GM18511 (cell line): ENCODE results near the gene C1orf159.

Experiments
- ATAC-seq: cut with Tn5 transposase; IDR thresholded peaks from one replicate; pipeline ENCODE4 v1.9.1; 2021; ENCODE audit warnings: mild to moderate bottlenecking, moderate library complexity; ENCODE audit not compliant: unreplicated experiment

Gene C1orf159

DNA sequence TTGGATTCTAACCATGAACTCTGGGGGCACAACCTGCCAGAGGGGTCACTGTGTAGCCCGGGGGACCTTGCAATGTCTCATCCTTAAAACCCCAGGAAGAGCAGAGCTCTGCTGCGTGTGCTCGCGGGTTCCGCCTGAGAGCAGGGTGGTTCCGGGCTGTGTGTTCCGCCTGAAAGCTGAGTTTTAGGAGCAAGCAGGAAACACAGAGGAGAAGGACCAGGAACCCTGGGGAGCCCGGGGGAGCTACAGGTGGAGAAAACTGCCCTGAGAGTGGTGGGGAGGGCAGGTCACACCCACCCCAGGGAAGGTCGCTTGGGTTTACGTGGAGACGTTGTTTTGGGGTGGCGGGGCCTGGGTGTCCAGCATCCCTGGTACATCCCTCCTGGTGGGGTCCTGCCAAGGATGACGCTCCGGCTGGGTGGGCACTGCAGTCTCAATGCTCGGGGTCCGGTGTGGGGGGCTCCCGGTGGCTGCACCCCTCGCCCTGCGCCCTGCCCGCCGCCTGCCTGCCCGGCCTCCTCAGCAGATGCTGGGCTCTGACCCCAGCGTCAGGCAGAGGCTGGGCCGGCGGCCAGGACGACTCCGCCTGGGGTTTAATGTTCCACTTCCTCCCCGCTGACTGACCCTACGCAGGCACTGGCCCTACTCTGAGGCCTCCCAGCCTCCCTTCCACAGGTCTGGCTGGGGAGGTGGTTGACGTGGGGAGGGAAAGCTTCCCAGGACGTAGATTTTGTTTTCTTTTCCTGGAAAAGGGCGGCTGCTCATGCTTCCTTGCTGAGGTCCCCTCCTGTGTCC, 17.3 kb upstream of the C1orf159 start:
- ATAC-seq = no peak

DNA sequence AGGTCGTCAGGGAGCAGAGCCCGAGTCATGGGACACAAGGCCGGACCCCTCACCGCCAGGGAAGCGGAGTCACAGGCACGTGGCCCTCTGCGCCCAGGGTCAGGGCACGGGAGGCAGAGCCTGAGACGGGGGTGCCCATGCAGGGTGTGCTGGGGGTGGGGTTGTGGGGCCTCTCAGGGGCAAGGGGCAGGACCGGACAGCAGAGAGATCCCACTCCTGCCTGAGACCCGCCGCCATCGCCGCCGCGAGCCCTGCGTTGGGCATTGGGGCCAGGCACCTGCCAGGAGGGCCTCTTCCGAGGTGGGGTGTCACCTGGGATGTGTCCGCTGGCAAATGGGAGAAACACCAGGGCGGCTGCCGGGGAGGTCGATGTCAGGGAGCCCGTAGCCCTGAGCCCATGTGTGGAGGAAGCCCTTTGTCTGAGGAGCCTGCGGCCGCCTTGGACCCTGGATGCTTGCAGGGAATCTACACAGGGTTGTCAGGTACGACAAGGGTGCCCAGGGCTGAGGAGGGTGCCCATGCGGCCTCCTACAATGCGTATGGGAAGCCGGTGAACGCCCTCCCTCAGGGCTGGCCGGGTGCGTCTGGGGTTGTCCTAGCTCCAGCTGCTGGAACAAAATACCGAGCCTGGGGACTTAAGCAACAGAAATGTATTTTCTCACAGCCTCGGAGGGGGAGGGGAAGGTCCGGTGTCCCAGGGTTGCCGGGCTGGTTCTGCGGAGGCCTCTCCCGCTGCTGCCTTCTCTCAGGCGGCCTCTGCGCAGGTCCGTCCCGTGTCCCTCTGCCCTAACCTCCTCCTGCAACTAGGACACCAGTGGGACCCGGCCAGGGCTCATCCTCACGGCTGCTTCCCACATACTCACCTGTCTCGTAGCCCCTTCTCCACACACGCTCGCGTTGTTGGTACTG, 16.4 kb upstream of the C1orf159 start:
- no peak for ATAC-seq

DNA sequence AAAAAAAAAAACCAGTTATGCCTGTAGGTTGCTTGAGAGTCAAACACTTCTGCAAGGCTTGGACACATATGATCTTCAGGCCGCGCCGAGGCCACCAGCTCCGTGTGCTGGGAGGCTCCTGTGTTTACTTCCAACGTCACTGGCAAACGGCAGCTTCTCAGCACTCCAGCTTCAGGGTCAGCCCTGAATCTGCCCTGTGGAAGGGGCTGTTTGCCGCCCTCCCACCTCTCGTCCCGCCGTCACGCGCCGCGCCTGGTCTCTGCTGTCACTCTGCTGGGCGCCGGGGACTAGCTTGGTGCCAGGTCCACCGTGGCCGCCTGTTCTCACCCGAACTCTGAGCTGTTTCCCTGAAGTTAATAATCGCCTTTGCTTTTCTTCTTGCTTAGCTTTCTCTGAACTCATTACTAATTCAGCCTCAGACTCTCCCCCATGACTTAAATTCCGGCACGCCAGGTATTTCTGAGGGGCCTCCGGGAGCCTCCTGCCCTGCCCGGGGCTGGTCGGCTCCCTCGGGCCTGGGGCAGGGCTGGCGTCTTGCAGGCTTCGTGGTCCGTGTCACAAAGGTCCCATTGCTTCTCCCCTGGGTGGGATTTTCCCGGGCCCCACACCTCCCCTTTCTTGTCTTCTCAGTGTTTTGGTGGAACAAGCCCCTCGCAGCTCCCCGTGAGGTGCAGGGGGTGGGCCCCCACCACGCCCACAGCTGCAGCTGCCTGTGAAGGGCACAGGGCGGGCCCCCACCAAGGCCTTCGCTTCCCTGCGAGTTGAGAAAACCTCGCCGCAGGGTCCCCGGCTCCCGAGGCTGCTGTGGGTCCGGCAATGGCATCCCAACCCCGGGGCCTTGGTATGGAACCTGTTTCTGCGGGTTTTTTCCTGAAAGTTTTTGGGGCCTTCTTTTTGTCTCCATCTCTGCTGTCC, 14.6 kb upstream of the C1orf159 start:
- no peak for ATAC-seq

DNA sequence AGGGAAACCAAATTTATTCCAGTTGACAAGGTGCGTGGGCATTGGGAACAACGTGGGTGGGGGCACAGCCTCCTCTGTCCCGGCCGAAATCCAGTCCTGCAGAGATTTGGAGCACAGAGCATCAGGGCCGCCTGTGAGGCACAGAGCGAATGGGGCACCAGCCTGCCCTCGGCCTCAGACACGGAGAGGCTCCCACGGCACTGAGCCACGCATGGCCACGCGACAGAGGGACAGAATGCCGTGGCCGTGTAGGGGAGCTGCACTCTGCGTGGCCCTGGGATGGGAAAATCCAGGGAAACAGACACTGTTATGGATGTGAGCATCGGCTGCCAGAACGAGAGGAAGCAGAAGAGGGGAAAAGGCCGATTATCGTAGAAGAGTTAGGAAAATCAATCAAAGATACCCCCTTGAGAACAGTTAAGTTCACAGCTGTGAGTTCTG, 13.5 kb upstream of the C1orf159 start:
- no peak for ATAC-seq

DNA sequence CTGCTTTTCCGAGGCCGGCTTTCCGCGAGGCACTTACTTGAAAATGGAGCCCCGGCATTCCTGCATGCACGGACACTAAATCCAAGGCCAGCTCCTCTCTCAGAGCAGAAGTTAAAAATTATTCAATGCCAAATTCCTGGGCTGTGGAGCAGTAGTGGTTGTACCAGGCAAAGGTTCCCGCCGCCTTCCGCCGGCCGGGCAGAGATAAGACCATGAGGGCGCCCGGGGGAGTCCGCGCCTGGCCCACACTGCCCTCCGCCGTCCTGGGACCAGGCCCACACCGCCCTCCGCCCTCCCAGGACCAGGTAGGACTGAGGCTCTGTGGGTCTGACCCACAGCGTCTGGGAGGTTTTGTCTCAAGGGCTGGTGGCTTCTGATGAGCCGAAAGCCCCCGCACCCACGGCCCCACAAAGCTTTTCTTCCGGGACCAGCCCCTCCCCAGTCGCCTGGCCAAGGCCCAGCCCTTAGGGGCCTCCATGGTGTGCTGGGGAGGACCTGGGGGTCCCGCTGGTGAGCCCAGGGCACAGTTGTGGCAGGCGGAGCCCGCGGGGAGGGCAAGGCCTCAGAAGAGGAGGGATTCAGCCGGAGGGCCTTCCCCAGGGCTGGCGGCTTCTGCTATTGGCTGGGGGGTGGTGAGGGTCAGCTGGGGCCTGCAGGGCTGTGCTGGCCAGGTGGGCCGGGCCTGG, 12.7 kb upstream of the C1orf159 start:
- no peak for ATAC-seq

DNA sequence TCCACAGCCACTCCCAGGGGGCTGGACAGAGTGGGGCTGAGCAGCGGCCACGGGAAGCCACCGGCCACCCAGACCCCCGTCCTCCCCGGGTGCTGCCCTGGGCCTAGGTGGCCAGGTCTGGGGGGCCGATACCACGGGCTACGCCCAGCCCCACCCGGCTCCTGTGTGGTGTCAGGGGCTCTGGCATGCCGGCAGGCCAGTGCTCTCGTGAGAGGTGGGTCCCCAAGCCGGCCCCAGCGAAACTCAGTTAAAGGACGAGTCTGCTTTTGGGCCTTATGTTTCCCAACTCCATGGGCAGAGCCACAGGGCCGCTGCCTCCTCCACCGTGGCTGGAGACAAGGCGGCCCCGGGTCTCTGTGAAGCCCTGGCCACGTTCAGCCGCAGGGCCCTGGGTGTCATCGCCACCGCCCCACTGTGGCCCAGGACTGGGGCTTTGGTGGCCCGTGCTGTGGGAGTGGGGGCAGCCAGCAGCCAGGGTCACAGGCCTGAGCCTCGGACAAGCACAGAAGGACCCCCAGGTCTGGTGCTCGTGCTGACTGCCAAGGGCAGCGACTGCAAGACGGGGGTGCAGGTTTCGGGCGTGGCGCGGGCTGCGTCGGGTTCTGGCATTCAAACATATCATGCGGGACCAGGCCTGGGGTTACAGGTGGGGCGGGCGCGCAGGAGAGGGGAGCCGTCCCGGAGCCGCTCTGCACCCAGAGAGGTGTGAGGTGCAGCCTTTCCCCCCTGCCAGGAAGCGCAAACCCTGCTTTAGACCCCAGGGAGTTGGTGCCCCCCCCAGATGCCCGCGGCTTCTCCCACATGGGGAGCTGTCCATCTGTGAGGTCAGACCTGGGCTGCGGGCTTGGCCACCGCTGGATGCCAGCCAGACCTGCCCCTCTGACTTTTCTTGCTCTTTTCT, 11.9 kb upstream of the C1orf159 start:
- no peak for ATAC-seq

DNA sequence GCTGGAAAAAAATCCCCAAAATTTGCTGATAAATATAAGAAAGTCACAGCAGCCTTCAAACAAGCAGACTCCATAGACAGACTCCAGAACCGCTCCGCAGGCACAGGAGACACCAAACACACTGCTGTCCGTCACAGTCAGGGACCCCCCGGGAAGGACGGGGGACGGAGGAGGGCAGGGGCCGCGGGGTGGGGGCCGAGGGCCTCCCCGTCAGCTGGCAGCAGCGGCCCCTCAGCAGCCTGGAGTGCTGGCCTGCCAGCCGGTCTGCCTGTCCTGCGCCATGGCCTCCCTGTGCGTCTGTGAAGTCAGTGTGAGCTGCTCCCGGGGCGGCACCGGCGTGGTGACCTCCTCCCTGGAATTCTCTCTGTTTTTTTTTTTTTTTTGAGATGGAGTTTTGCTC, 10.1 kb upstream of the C1orf159 start:
- ATAC-seq = no peak

DNA sequence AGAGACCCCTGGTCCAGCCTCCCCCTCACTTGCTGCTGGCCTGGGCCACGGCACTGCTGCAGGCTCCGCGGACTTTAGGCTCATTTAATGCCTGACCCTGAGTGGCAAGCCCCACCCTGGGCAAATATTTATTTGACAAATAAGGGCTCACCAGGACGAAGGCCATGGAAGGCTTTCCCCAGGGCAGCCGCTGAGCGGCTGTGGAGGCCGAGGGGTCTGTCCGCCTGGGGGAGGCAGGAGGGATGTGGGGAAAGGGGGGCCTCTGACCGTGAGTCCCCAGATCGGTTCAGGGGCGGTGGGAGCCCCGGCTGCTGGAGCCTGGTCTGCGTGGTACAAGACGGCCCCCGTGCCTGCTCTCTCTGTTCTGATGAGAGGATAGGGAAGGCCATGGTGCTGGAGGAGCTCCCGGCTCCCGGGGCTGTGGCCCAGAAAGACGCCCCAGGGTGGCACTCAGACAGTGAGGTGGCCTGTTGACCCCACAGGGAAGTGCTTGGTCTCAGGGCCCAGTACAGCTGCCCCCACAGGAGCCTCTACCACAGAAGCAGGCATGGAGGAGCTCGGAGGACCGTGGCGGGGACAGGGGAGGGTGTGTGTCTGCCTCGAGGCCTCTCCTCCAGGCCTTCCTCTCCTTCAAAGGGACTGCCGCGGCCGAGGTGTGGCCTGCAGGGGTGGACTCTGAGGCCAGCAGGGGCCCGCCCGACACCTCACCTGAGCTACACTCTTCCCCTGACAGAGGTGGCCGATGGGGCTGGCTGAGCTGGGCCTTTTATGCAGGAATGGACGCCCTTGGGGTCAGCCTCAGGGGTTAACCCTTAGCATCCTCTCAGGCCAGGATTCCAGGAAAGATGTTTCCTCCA, 9.1 kb upstream of the C1orf159 start:
- ATAC-seq = no peak

DNA sequence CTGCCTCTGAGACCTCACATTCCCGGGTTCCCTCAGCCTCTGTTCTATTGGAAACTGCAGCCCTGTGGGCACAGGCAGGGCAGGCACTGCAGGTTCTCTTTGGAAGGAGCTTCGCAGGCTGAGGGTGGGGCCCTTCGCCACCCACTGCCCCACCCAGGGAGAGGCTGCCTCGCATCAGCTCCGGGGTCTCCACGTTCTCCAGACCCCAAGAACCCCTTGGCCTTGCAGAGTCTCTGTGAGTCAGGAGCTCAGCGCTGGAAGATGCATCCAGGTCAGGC, 8.6 kb upstream of the C1orf159 start:
- no peak for ATAC-seq

DNA sequence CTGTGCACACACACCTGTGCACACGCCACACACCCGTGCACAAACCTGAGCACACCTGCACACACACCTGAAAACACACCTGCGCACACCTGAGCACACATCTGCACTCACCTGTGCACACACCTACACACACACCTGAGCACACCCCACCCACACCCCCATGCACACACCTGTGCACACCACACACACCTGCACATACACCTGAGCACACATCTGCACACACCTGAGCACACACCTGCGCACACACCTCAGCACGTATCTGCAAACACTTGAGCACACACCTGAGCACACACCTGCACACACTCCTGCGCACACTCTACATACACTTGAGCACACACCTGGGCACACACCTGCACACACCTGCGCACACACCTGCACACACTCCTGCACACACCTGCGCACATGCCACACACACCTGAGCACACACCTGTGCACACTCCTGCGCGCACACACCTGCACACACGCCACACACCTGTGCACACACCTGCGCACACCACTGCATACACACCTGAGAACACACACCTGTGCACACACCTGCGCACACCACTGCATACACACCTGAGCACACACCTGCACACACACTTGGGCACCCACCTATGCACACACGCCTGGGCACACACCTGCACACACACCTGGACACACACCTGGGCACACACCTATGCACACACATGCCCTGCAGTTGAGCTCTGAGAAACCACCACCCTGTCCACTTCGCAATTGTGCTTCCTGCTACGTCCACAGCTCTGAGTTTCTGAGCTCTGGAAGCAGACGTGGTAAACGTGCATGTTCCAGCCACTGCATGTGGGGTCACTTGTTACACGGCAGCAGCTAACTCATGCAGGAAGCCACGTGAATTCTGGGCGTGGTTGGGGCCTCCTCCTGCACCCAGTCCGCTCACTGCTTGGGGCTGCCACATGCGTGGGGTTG, 8.0 kb upstream of the C1orf159 start:
- ATAC-seq = no peak

DNA sequence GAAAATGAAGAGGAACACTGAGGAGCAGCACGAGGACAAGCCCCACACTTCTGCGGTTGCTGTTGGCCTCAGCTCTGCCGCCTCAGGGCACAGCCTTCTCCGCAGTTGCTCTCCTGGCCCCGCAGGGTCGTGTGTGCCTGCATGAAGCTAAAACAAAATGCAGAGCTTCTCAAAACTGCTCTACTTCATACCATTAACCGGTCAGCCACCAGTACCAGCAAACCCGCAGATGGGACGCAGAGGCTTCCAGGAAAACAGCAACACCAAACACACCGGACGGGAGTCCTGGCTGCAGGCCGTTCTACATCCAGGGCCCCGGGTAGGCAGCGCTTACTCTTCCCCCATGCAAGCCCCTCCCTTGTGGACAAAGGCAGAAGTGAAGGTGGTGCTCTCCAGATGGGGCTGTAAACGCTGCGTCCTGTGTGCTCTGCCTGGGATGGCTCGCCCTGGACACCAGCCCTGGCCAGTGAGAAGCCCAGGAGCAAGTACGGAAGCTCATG, 7.1 kb upstream of the C1orf159 start:
- ATAC-seq = no peak

DNA sequence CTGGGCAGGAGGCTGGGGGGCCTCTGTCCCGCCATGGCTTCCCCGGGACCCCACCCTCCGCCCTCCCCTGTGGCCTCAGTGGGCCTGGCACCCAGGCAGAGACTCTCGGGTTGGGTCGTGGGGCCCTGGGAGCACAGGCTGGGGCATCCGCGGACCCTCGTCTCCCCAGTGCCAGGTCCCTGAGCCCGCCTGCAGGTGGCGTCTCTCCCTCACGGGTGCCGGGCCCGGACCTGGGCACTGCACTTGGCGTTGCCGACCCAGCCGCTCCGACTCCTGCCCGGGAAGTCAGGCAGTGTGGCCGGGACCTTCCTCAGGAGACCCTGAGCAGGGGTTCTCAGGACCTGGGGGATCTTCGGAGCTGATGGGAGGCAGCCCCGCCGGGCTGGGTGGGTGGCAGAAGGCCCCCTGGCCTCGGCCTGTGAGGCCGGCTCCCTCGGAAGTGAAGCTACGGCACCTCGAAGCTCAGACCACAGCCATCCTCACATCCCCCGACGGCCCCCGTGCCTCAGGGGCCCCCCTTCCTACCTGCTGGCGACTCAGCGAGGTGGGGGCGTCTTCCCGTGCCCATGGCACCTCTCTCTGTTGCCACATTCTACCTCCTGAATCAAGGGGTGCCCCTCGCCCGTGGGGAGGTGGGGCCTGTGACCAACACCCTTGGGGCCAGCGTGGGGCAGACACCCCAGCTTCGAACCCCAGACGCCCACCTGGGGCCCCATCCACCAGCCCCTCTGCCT, 6.4 kb upstream of the C1orf159 start:
- no peak for ATAC-seq

DNA sequence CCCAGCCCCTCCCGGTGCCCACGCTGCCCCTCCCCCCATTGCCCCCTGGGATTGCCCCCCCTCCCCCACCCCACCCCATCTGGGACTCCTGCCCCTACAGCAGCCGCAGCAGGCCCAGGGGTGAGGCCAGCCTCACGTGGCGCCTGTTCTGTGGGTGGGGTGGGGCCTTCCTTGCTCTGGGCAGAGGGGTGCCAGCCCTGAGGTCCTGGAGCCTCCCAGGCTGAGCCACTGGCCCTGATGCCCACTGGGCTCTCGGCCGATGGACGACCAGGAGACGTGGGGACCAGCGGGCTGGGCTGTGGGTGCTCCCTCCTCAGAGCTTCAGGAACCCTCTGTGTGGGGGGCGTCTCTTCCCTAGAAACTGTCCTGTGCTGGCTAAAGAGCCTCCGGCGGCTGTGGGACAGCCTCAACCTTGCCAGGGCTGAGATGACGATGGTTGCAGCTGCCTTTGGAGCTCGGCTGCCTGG, 5.8 kb upstream of the C1orf159 start:
- ATAC-seq = no peak

DNA sequence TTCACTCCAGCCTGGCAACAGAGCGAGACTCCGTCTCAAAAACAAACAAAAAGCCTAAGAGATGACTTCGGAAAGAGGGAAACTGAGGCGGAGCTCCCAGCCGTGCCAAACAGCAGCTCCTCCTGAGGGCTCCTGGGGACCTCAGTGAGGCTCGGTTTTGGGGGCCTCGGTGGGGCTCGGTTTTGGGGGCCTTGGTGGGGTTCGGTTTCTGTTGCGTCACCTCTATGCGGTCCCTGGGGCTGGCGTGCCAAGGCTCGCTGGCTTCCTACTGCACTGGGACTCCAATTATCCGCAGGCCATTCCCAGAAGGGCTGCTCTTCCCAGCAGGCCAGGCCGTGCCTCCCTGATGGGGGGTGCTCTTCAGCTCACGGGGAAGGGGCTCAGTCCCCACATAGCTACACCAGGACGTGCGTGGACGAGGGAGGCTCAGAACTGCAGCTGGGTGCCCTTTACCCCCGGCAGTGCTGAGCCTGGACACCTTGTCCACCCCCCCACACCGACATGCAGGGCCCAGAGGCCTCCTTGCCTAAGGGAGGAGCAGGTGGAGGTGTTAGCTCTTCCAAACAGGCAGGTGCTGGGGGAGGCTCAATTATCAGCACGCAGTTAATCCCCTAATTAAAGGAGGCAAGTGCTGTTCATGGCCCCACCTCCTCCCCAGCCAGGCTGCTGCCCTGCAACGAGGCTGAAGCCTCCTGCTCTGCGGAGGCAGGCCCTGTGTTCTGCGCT, 5.1 kb upstream of the C1orf159 start:
- ATAC-seq = no peak

DNA sequence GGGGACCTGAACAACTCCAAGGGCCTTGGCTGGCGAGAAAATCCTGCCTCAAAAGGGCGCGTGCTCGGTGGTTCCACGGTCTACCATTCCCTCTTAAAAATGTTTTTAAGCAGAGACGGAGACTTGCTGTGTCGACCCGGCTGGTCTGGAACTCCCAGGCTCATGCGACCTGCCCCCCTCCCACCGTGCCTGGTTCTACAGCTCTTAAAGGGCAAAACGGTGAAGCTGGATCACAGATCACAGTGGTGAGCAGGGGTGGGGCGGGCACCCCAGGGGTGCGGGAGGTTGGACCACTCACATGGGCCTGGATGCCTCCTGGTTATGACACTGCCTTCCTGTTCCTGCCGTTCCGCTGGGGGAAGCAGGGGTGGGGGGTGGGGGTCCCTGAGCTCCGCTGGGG, 4.2 kb upstream of the C1orf159 start:
- ATAC-seq = no peak

DNA sequence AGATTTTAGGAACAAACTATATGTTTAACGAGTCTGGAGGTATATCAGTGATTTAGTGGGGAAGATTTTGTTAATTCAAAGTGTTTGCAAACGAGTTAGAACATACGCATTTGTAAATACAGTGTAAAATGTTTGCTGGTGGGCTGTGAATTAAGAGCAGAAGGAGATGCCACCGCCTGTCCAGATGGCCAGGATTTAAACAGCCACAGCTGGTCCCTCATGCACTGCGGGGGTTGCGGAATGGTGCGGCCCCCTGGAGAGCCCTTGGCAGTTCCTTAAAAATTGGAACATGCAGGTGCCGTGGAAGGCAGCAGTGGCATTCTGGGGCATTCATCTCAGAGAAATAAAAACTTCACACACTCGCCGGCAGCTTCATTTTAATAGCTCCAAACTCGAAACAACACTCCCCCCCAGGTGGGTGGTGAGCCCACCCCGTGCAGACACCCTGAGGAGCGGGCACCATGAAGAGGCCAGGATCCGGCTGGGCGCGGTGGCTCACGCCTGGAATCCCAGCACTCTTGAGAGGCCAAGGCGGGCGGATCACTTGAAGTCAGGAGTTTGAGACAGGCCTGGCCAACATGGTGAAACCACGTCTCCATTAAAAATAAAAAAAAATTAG, 3.5 kb upstream of the C1orf159 start:
- ATAC-seq = no peak
